GM19043 (cell line): ENCODE results near the gene XYLT1.
"Not testable (repeated sequence)": the region's sequence is repeated elsewhere in the genome, so short reads cannot be mapped to it uniquely, and the experiment has no call there.

Source experiments
- ATAC-seq: cut with Tn5 transposase; IDR thresholded peaks from one replicate; pipeline ENCODE4 v1.9.1; 2021; ENCODE audit warnings: low read depth; ENCODE audit not compliant: unreplicated experiment

The XYLT1 gene

GRCh38 chr16:17470908-17471718 is at the start of gene XYLT1:
Gene XYLT1 (minus strand): TSS chr16:17470960. CDS start chr16:17470796, 164 bp downstream.
- ATAC-seq: no peak

DNA sequence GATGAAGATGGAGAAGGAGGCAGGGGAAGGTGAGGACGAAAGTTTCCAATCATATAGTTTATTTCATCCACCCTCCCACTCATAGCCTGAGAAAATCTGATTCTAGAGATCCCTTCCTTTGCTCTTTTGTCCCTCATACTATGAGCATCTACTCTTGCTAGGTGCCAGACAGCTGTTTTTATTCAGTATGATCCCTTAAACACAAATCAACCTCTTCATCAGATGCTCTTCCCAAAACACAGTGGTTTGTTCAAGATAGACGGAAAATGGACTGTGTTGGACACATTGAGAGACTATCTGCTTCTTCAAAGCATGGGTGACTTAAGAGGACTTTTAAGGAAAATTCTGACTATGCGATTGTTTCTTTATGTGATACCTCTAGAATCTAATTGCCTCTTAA is 49.4 kb upstream of the XYLT1 start:
- no peak for ATAC-seq

DNA sequence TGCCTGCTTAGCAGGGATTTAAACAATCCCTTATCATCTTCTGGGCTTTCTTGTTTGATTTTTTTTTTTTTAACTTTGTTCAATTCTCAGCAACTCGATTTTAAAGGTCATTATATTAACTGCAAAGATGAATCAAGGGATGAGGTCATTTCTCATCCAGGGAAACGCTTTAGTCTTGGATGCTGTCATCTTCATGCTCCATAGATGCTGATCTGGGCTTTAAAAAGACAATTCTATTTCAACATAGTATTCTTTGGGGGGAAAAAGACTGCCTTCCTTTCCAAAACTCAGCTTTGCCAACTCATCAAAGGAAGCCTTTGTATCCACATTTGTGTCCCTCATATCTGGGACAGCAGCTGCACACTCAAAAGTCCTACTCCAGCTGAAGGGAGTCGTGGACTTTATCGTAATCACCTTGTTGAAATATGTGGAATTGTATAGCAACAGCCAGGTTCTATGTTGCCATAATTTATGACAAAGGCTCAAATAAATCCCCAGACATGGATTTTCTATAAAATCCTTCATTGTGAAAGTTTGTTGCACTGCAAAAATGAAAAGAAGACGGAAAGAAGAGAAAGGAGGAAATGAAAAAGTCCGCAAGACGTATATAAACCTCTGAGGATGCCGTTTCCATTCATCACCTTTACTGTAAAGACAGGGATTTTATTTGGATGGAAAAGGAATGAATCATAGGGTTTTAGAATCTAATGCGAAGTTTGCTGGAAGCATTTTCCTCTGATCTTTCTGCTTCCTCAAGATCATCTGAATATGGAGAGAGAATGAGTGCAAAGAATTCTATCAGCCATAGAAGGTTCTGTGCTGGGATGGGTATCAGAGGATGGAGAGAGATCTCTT is 48.6 kb upstream of the XYLT1 start:
- ATAC-seq: no peak

- ATAC-seq: no peak
Observed at GRCh38 chr16:17518441-17518840, 47.7 kb upstream of the XYLT1 start.

GRCh38 chr16:17515421-17516210 is 44.9 kb upstream of the XYLT1 start:
- ATAC-seq: no peak

- no peak for ATAC-seq
Observed at GRCh38 chr16:17512636-17513220, 42.0 kb upstream of the XYLT1 start.

DNA sequence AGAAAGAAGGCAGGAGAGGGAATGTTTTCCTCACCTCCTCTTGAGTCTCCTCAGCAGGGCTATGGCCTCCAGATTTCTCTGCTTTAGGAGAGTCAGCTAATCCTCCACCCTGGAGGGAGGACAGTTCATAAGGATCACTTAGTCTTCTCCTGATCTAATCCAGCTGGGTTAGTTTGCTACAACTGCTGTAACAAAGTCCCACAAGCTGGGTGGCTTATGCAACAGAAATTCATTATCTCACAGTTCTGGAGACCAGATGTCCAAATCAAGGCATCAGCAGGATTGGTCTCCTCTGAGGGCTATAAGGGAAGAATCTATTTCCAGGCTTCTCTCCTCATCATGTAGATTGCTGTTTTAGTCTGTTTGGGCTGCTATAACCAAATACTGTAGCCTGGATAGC is 40.6 kb upstream of the XYLT1 start:
- no peak for ATAC-seq

DNA sequence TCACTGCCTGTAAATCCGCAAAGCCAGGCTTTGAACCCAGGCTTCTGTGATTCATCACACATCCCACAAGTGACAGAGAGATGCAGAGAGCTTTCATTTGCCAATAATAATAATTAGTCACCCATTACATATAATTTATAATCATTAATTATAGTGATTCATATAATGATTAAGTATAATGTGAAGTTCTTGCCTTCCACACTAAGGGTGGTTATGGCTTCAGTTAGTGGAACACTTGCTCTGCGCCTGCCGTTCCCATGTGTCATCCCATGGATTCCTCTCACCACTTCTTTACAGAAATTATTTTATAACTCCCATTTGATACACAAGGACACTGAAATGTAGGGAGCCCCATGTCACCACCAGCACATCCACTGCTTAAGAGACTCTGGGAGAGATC is 39.8 kb upstream of the XYLT1 start:
- no peak for ATAC-seq

- no peak for ATAC-seq
Observed at GRCh38 chr16:17509194-17509593, 38.4 kb upstream of the XYLT1 start.

GRCh38 chr16:17508303-17508702 is 37.5 kb upstream of the XYLT1 start:
- no peak for ATAC-seq

DNA sequence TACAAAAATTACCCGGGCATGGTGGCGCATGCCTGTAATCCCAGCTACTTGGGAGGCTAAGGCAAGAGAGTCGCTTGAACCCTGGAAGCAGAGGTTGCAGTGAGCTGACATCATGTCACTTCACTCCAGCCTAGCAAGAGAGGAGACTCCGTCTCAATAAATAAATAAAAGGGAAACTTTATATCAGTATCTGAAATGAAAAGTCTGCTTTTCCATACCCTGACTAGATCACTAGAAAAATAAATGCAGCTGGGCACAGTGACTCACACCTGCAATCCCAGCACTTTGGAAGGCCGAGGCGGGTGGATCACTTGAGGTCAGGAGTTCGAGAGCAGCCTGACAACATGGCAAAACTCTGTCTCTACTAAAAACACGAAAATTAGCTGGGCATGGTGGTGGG is 36.8 kb upstream of the XYLT1 start:
- ATAC-seq: not testable (repeated sequence)

GRCh38 chr16:17505828-17506227 is 35.1 kb upstream of the XYLT1 start:
- not testable (repeated sequence) for ATAC-seq

GRCh38 chr16:17504050-17504449 is 33.3 kb upstream of the XYLT1 start:
- no peak for ATAC-seq

DNA sequence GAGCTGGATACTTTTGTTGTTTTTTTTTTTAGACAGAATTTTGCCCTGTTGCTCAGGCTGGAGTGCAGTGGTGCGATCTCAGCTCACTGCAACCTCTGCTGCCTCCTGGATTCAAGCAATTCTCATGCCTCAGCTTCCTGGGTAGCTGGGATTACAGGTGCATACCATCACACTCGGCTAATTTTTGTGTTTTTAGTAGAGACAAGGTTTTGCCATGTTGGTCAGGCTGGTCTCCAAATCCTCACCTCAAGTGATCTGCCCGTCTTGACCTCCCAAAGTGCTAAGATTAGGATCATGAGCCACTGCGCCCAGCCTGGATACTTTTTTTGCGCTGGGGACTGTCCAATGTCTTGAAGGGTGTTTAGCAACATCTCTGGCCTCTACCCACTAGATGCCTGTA is 32.6 kb upstream of the XYLT1 start:
- ATAC-seq: no peak

GRCh38 chr16:17501321-17501720 is 30.6 kb upstream of the XYLT1 start:
- ATAC-seq: no peak

DNA sequence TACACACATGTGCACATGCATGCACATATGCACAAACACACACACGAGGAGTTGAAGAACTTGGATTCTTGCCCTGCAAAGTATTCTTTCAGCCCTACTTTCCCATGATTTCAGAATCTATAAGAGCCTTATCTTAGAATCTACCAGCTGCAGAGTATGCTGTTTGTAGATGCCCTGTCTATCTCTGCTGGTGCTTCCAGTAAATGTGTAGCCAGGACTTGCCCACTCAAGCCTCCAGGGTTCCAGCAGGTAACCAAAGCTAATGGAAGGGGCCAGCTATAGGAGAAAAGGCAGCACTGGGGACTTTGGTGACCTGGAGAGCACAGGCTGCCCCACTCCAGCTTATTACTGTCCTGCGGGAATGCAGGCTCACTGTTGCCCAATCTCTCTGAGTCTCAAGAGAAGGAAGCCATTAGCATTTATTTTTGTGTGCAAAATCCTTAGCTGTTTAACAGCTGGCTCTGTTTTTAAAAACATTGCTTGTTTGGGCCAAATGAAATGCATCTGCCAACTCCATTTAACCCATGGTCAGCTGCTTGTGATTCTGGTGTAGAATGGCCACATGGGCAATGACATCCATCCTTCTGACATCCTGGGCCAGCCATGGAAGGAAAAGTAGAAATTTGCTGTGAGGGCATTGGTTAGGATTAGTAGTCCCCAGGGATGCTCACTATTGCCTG is 28.6 kb upstream of the XYLT1 start:
- ATAC-seq: no peak

GRCh38 chr16:17497648-17498047 is 26.9 kb upstream of the XYLT1 start:
- ATAC-seq: no peak

DNA sequence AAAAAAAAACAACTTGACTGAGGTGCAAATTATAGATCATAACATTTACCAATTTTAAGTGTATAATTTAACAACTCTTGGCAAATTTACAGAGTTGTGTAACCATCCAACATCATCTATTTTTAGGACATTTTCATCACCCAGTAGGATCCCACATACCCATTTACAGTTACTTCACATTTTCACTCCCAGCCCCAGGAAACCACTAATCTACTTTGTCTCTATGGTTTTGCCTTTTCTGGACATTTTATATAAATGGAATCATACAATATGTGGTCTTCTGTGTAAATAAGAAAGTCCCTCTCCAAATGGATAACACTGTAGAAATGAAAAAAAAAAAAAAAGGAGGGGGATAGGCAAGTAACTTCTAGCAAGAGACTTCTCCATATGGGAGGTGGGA is 26.1 kb upstream of the XYLT1 start:
- ATAC-seq: no peak

DNA sequence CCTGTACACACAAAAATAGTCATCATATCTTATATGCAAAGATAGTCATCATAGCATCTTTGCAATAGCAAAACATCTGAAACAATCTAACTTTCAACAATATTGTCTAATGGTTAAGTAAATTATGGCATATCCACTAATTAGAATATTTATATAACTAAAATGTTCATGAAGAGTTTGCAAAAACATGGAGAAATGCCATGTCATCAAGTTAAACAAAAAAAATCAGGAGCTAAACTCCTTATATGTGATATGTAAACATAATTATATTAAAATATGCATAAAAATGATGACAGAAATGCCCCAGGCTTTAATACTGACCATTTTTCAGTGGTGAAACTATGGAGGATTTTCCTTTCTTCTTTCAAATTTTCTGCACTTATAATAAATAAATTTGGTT is 22.3 kb upstream of the XYLT1 start:
- no peak for ATAC-seq

DNA sequence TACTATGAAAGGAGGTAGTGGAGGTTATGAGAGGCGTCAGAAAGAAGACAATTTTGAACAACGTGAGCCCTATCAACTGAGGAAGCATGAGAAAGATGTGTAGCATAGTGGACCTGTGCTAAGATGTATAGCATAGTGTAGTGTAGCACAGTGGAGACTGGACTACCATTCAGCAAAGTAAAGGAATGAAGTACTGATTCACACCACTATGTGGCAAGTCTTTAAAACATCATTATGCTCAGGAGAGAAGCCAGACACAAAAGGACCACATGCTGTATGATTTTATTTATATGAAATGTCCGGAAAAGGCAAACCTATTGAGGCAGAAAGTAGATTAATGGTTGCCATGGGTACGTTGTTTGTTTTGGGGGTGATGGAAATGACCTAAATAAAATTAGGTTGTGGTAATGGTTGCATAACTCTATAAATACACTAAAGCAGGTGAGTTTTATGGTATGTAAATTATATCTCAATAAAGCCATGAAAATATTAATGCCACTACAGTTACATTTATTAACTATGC is 20.4 kb upstream of the XYLT1 start:
- ATAC-seq: no peak
